ENCODE measurements around the gene MLST8. TPM values are rescaled to one million over a fixed set of nuclear protein-coding genes. Genes with fewer than 3 reads are reported as not detected.

MLST8 gene
- total and polyA plus RNA-seq, 8 donors, result 16.6 to 62.8 (median 20.7) TPM

DNA sequence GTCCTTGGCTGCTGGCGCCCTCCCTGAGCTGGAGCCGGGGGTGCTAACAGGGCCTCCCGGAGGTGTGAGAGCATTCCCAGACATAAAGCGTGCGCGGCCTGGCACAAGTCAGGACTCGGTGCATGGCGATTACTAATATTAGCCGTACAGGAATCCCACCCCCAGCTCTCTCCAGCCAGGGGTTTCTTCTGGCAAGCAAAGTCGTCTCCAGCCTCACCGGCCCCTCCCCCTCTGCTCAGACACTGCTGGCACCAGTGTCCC lies 13.9 kb upstream of the MLST8 start:
- DNase-seq, result no peak
- no peak for ATAC-seq
- Histone ChIP-seq H3K9me3 (no peaks in the 10 kb centered on the region), H3K36me3 (no peaks in the 10 kb centered on the region), H3K27me3 (no peaks in the 10 kb centered on the region), H3K27ac (no peak overlapping the region), H3K4me1 (peaks cover 5 to 7% (median 7%) of the 10 kb centered on the region in 3 donors), H3K4me3 (no peak overlapping the region)
- FAIRE-seq, result no peak
- 87 to 91% methylated on average over 11 of the region's 11 CpGs for WGBS, 2 donors
- TF ChIP-seq, protein P1, sequence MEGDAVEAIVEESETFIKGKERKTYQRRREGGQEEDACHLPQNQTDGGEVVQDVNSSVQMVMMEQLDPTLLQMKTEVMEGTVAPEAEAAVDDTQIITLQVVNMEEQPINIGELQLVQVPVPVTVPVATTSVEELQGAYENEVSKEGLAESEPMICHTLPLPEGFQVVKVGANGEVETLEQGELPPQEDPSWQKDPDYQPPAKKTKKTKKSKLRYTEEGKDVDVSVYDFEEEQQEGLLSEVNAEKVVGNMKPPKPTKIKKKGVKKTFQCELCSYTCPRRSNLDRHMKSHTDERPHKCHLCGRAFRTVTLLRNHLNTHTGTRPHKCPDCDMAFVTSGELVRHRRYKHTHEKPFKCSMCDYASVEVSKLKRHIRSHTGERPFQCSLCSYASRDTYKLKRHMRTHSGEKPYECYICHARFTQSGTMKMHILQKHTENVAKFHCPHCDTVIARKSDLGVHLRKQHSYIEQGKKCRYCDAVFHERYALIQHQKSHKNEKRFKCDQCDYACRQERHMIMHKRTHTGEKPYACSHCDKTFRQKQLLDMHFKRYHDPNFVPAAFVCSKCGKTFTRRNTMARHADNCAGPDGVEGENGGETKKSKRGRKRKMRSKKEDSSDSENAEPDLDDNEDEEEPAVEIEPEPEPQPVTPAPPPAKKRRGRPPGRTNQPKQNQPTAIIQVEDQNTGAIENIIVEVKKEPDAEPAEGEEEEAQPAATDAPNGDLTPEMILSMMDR (IDR thresholded peaks at IDR 0.05), result no peak
- intact Hi-C loops (cut with DNase I), result loop anchor here in 1 of 3 donors (5.0 to 10.0 kb wide), 2 partner anchors 63 to 311 kb away; partner anchors contain the start of gene ECI1

DNA sequence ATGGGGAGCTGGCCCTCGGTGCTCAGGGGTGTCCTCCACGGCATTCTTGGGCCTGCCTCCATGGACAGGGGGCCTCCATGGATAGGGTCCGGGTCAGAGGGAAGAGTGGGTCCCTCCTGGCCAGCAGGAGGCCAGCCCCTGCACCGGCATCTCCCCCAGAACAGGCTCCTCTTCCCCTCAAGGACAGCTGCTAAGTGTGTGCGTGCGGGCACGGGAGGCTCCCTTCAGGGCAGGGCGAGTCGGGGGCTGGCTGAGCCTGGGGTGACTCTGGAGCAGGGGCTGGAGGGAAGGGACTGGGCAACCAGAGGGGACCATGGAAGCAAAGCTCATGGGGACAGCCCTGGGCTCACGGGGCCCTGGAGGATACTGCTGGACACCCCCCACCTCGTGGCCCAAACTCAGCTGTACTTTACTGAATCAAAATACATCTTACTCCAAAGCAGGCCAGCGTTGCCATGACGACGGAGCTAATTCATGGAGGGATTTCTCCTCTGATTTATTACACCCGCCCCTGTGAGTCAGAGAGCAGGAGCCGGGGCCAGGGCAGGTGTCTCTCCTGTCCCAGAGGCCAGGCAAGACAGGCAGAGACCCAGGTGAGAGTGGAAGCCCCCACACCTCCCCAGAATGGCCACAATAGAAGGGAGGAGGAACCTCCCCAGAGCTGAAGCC lies 11.0 kb upstream of the MLST8 start:
- no peak for ATAC-seq
- no peaks in the 10 kb centered on the region for H3K9me3 ChIP-seq
- no peak for FAIRE-seq
- no peaks in the 10 kb centered on the region for H3K27me3 ChIP-seq
- intact Hi-C loops (cut with DNase I), result loop anchor here in 1 of 3 donors (5.0 to 10.0 kb wide), 2 partner anchors 61 to 308 kb away; partner anchors contain the start of gene ECI1
- H3K27ac ChIP-seq, result no peak overlapping the region
- TF ChIP-seq, protein P1 (IDR thresholded peaks at IDR 0.05), result no peak
- WGBS, 2 donors, result 52 to 64% methylated on average over 16 of the region's 16 CpGs
- H3K4me3 ChIP-seq, result no peak overlapping the region
- H3K4me1 ChIP-seq, result peaks cover 5 to 7% (median 7%) of the 10 kb centered on the region in 3 donors
- no peaks in the 10 kb centered on the region for H3K36me3 ChIP-seq
- DNase-seq, result no peak

DNA sequence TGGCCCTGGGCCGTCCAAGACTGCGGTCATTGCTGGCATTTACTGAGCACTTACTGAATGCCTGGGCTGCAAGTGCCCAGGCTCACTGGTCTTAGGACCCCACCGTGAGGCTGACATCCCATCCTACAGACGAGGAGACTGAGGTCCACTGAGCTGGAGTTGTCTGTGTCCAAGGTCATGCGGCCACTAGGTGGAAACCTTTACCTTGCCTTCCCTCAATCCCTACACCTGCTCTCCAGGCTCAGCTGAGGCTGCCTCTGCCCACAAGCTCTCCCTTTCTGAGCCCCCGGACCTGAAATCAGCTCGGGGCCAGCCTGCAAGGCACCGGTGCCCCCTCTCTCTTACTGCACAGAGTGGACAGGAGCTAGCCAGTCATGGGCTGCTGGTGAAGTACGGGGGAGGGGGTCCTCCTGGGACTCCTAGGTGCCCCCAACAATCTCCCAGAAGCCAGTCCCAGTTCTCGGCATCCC lies 10.4 kb upstream of the MLST8 start:
- H3K4me3 ChIP-seq, result no peak overlapping the region
- TF ChIP-seq, protein P1 (IDR thresholded peaks at IDR 0.05), result peak; percentile 17 to 49 (median 35)
- ATAC-seq (peak; percentile 79 to 94 (median 90)), DNase-seq (peak in 3 of 6 donors; percentile 53 to 68 (median 67)), FAIRE-seq (no peak)
- H3K27me3 ChIP-seq, result no peaks in the 10 kb centered on the region
- H3K36me3 ChIP-seq, result no peaks in the 10 kb centered on the region
- no peak overlapping the region for H3K27ac ChIP-seq
- 18 to 20% methylated on average over 10 of the region's 10 CpGs for WGBS, 2 donors
- intact Hi-C loops (cut with DNase I), result loop anchor here in 1 of 3 donors (5.0 to 10.0 kb wide), 2 partner anchors 60 to 307 kb away; partner anchors contain the start of gene ECI1
- H3K4me1 ChIP-seq, result peaks cover 5 to 7% (median 7%) of the 10 kb centered on the region in 3 donors
- no peaks in the 10 kb centered on the region for H3K9me3 ChIP-seq

DNA sequence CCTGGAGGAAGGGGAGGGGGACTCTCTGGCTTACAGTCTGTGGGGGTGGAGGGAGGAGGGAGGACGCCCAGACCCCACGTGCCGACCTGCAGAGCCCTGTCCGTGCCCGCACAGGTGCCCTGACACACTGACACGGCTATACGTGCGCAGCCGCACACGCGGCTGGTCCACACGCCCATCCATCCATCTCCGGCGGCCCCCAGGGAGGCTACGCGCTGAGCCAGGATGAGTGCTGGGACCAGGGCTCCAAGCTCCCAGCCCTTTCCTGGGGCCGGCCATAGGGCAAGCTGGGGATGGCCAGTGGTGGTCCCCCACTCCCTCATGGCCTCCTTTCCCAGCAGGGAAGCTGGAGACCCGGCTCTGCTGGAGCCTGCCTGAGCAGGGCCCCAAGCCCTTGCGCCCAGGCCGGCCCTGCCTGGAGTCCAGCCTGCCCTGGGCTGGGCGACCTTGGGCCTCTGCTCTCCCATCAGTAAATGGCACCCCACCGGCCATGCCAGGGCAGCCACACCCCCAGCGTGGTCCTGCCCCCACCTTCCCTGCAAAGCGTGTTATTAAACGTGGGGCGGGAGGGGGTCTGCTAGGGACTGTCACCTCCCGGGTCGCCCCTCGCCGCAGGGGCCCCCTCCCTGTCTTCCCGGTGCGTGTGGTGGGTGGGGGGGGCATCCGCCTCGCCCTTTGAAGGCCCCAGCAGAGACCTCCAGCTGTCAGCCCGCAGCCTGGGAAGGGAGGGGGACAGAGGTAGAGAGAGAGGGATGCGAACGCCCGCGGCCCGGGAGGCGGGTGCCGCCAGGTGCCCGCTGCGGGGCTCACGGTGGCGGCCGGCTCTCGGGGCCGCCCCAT lies 9.7 kb upstream of the MLST8 start:
- peak; percentile 18 to 42 (median 29) for ATAC-seq
- WGBS, 2 donors, result 5 to 10% methylated on average over 31 to 49 of the region's 49 CpGs
- FAIRE-seq, result no peak

More for the DNA sequence above, 9.7 kb upstream of the MLST8 start:
- Histone ChIP-seq H3K4me3 (peak overlapping the region in 3 of 4 donors; percentile 30 to 45 (median 44)), H3K4me1 (peaks cover 5 to 7% (median 7%) of the 10 kb centered on the region in 3 donors), H3K9me3 (no peaks in the 10 kb centered on the region), H3K27me3 (no peaks in the 10 kb centered on the region), H3K27ac (no peak overlapping the region), H3K36me3 (no peaks in the 10 kb centered on the region)
- DNase-seq, result peak in 1 of 6 donors; percentile 58
- intact Hi-C loops (cut with DNase I), result loop anchor here in 1 of 3 donors (10.0 kb wide), 1 partner anchor 59 kb away; the partner anchor contains the start of gene ECI1
- TF ChIP-seq, protein P1 (IDR thresholded peaks at IDR 0.05), result no peak
